ENCODE measurements around the gene SETBP1. TPM values are rescaled to one million over a fixed set of nuclear protein-coding genes. Genes with fewer than 3 reads are reported as not detected.

The SETBP1 gene
- total and polyA plus RNA-seq, 2 of the 8 experiments (the other 6 are each of a cell fraction or from before 2014, with no cell fraction given) = 2.0 to 6.5 TPM

GRCh38 chr18:44636241-44636640 is 44.4 kb upstream of the SETBP1 start:
- H2BK20ac ChIP-seq (ENCODE audit: low read length) = no peak overlapping the region
- H3K14ac ChIP-seq (ENCODE audit: insufficient read length) = no peak overlapping the region
- no peak overlapping the region for H4K91ac ChIP-seq (replicated peaks; ENCODE audit: insufficient read length, low read length)
- no peak for DNase-seq (ENCODE audit: low read depth in 1 of 2, low spot score in 2 of 2)
- H3K27me3 ChIP-seq (replicated peaks in 1 of 4; ENCODE audit: control insufficient read depth in 3 of 4, extremely low read depth in 1 of 4, insufficient read depth in 3 of 4, low read length in 3 of 4) = no peaks in the 10 kb centered on the region
- H4K8ac ChIP-seq (ENCODE audit: extremely low read depth, insufficient read depth, low read length) = no peak overlapping the region
- no peaks in the 10 kb centered on the region for H3K36me3 ChIP-seq (ENCODE audit: control insufficient read depth in 2 of 4, insufficient read depth in 4 of 4, low read length in 3 of 4)
- no peaks in the 10 kb centered on the region for H3K9me3 ChIP-seq (ENCODE audit: insufficient read depth in 2 of 2, low read depth in 1 of 2, low read length in 1 of 2)
- no peaks in the 10 kb centered on the region for H4K20me1 ChIP-seq (replicated peaks in 1 of 2; ENCODE audit: control insufficient read depth in 1 of 2, insufficient read depth in 2 of 2, low read length in 2 of 2)
- H2AFZ ChIP-seq (ENCODE audit: low read length) = no peak overlapping the region
- TF ChIP-seq EP300 (IDR thresholded peaks at IDR 0.05; ENCODE audit: borderline replicate concordance in 1 of 2, low read depth in 2 of 2, low read length in 2 of 2) (no peak), ATF2 (IDR thresholded peaks at IDR 0.05; ENCODE audit: low read length) (no peak), GABPA (IDR thresholded peaks at IDR 0.05; ENCODE audit: borderline replicate concordance, insufficient read depth, low read length) (no peak)
- no peak overlapping the region for H2BK12ac ChIP-seq (ENCODE audit: low read depth, low read length)
- no peak overlapping the region for H3K27ac ChIP-seq (ENCODE audit: low read depth, low read length)
- no peak overlapping the region for H3K56ac ChIP-seq (replicated peaks; ENCODE audit: insufficient read length, low read depth, low read length)
- CTCF ChIA-PET (ENCODE audit: partially characterized antibody) = interaction anchor here (1.0 to 1.2 kb wide), 2 partner anchors 57 to 388 kb away, joined by 3 read pairs; no protein-coding TSS in a partner anchor
- H3K79me1 ChIP-seq (ENCODE audit: low read depth, low read length) = no peaks in the 10 kb centered on the region
- POLR2A ChIA-PET (ENCODE audit: partially characterized antibody) = interaction anchor here (0.7 kb wide), 1 partner anchor 194 kb away, joined by 3 read pairs; no protein-coding TSS in a partner anchor
- no peak overlapping the region for H4K5ac ChIP-seq (ENCODE audit: insufficient read length, low read depth, low read length)
- no peak overlapping the region for H3K4me3 ChIP-seq (ENCODE audit: extremely low read depth in 1 of 4, insufficient read depth in 2 of 4, low read depth in 3 of 4, low read length in 4 of 4)
- H3K23me2 ChIP-seq (ENCODE audit: low read depth, low read length) = no peaks in the 10 kb centered on the region
- H3K23ac ChIP-seq (ENCODE audit: insufficient read length) = no peak overlapping the region
- H3K79me2 ChIP-seq (ENCODE audit: control insufficient read depth in 1 of 2, insufficient read depth in 2 of 2, low read length in 2 of 2) = no peaks in the 10 kb centered on the region
- FAIRE-seq = no peak
- H3K4me2 ChIP-seq (ENCODE audit: insufficient read depth in 1 of 2, low read depth in 2 of 2, low read length in 2 of 2) = no peak overlapping the region
- H2BK15ac ChIP-seq (ENCODE audit: low read length) = no peak overlapping the region
- no peak overlapping the region for H3K18ac ChIP-seq (ENCODE audit: extremely low read depth, low read length)
- no peak overlapping the region for H3K9ac ChIP-seq (replicated peaks in 1 of 4; ENCODE audit: extremely low read depth in 1 of 4, low read depth in 3 of 4, low read length in 3 of 4)
- H3K4me1 ChIP-seq (replicated peaks in 1 of 4; ENCODE audit: control insufficient read depth in 3 of 4, insufficient read depth in 4 of 4, low read length in 3 of 4) = no peaks in the 10 kb centered on the region
- no peak overlapping the region for H2BK120ac ChIP-seq (replicated peaks; ENCODE audit: low read depth, low read length)
- H2BK5ac ChIP-seq (ENCODE audit: low read depth, low read length) = no peak overlapping the region
- no peak overlapping the region for H3K4ac ChIP-seq (replicated peaks; ENCODE audit: insufficient read length, low read depth, low read length)
- no peak overlapping the region for H2AK5ac ChIP-seq (ENCODE audit: low read depth, low read length)

Data from H1 (cell line).